ENCODE results near the gene FRMD8.

- TF ChIP-seq CTCF (IDR thresholded peaks at IDR 0.05), result no peak
- TF ChIP-seq POLR2AphosphoS5 (IDR thresholded peaks at IDR 0.05), result peak; percentile 44 to 64
- no peak for TF ChIP-seq POLR2A (IDR thresholded peaks at IDR 0.05)
These were observed 49.6 kb downstream of the FRMD8 start for GRCh38 chr11:65435981-65436411.
